Measurements from ENCODE around the gene IPO4.

DNA sequence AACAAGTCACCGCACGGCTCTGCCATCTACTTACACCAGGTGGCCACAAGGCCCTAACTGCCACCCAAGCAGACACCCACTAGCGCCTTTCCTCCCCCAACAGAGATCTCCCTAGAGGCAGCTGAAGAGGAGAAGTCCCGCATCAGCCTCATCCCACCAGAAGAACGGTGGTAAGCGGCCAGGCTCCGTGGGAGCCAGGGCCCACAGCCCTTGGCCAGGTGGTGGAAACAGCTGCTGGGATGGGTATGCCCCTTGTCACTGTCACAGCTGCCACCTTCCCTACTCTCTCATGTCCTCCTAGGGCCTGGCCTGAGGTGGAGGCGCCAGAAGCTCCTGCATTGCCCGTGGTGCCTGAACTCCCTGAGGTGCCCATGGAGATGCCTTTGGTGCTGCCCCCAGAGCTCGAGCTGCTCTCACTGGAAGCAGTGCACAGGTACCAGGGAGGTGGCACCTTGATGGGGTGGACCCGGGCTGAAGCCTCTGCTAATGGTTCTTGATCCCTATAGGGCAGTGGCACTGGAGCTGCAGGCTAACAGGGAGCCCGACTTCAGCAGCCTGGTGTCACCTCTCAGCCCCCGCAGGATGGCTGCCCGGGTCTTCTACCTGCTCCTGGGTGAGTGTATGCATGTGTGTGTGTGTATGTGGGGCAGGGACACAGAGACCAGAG lies 9.2 kb downstream of the IPO4 start:
- TF ChIP-seq POLR2AphosphoS5 (IDR thresholded peaks at IDR 0.05; ENCODE audit: low read depth, low read length) = no peak
- no peak for TF ChIP-seq SIN3A (IDR thresholded peaks at IDR 0.05; ENCODE audit: borderline replicate concordance, insufficient read depth, low read length)
- TF ChIP-seq, protein P1, sequence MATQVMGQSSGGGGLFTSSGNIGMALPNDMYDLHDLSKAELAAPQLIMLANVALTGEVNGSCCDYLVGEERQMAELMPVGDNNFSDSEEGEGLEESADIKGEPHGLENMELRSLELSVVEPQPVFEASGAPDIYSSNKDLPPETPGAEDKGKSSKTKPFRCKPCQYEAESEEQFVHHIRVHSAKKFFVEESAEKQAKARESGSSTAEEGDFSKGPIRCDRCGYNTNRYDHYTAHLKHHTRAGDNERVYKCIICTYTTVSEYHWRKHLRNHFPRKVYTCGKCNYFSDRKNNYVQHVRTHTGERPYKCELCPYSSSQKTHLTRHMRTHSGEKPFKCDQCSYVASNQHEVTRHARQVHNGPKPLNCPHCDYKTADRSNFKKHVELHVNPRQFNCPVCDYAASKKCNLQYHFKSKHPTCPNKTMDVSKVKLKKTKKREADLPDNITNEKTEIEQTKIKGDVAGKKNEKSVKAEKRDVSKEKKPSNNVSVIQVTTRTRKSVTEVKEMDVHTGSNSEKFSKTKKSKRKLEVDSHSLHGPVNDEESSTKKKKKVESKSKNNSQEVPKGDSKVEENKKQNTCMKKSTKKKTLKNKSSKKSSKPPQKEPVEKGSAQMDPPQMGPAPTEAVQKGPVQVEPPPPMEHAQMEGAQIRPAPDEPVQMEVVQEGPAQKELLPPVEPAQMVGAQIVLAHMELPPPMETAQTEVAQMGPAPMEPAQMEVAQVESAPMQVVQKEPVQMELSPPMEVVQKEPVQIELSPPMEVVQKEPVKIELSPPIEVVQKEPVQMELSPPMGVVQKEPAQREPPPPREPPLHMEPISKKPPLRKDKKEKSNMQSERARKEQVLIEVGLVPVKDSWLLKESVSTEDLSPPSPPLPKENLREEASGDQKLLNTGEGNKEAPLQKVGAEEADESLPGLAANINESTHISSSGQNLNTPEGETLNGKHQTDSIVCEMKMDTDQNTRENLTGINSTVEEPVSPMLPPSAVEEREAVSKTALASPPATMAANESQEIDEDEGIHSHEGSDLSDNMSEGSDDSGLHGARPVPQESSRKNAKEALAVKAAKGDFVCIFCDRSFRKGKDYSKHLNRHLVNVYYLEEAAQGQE (IDR thresholded peaks at IDR 0.05; ENCODE audit: insufficient read depth in 1 of 2, low read depth in 2 of 2, low read length in 2 of 2) = no peak
- TF ChIP-seq FOXP2 (optimal IDR thresholded peaks at IDR 0.05; ENCODE audit: borderline replicate concordance, extremely low read depth, extremely low read length, insufficient read depth) = no peak
- TF ChIP-seq TAF1 (IDR thresholded peaks at IDR 0.05; ENCODE audit: borderline replicate concordance, insufficient read depth, low read length) = no peak

Data from PFSK-1 (cell line).